Cerebellar nuclear complex (tissue), 1 donor: ENCODE results near the gene SPATA20.

Experiments
- DNase-seq, 2 experiments: peaks; one replicate each; lab custom pipeline; 2025; lab: John Stamatoyannopoulos, UW

Gene SPATA20

DNA sequence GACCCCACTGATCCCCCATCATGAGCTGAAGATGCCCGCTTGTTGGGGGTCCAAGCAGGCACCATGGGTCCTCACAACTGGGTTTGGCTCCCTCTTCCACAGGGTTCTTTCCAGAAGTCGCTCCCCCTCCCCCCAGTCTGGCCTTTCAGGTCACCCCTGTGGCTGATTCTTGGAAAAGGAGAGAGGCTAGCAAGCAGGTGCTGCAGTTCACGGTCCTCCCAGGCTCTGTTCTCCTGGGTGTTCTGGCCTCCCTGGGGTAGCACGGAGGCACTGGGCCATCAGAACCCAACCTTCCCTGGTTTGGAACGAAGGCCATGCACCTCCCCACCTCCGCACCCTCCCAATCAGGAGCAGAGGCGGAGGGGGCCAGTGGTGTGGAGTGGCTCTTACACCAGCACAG lies 32.4 kb downstream of the SPATA20 start:
- no peak for DNase-seq

DNA sequence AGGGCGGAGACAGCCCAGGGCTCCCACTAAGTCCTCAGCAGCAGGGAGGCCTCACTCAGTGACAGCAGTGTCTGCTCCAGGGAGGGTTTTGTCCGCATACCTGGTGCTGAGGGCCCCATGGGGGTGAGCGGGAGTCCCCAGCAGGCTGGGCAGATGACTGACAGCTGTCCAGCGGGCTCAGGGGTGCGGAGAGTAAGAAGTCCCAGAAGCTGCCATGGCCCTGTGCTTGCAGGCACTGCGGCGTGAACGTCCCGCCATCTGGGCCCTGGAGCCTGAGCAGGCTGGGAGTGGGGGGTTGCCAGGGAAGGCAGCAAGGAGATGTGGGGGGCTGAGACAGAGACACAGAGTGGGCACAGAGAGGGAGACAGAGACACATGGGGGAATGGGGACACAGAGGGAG lies 33.7 kb downstream of the SPATA20 start:
- DNase-seq, result no peak

DNA sequence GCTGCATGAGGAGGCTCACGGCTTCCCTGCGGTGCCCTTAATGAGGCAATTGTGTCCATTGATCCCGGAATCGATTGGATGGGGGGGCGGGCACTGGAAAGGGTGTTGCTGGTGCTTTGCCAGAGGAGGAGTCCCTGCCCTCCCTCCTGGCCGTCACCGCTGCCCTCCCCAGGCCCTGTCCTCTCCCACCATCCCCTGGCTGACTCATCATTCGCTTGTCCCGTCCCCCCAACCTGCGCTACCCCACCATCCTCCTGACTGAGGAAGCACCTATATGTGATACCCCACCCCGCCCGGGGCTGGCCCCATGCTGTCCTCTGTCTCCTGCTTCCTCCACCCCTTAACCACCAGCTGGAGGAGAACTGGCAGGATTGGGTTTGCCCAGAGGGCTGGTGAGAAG lies 34.3 kb downstream of the SPATA20 start:
- no peak for DNase-seq

DNA sequence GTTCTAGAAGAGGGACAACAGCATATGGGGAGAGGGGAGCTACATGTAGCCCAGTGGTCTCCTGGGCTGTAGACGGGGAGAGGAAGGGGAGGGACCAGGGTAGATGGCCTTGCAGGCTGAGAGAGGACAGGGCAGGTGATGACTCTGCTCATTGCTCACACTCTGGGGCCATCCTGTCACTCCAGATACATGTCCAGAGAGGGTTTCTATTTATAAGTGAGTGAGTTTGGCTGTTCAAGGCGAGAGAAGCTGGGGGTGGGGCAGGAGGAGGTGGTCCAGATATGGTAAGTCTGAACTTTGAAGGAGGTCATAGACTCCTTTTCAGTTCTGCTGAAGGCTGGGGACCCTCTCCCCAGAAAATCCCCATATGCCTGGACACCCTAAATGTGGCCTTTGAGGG lies 35.8 kb downstream of the SPATA20 start:
- no peak for DNase-seq

DNA sequence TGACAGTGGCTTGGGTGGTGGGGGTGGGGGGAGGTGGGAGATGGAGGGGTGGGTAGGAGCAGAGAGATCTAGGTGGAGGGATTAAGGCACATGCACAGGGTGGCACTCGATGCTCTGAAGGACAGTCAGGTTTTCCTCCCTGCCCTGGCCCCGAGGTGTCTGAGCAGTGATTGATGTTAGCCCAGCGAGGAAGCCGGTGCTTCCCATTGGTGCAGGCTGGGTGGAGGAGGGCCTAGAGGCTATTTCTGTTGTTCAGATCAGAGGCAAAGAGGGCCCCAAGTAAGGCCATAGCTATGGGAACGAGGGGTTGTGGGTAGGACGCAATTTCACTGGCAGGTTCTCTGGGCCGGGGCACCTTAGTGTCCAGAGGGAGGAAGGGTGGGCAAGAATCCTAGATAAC lies 36.7 kb downstream of the SPATA20 start:
- no peak for DNase-seq

DNA sequence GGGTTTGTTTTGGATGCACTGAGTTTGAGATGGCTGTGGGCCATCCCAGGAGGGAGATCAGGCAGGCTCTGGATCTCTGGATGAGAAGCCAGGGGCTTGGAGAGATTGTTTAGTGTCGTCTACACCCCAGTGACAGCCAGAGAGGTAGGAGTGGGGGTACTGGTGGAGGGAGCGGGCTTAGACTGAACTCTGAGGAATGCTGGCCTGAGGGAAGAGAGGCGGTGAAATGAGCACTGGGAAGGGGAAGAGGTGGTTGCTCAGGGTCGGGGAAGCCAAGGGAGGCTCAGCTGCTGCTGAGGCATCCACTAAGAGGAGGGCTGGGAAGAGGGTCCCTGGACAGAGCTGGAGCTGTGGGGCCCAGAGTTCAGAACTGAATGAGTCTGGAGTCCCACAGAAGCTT lies 37.1 kb downstream of the SPATA20 start:
- DNase-seq, result no peak

DNA sequence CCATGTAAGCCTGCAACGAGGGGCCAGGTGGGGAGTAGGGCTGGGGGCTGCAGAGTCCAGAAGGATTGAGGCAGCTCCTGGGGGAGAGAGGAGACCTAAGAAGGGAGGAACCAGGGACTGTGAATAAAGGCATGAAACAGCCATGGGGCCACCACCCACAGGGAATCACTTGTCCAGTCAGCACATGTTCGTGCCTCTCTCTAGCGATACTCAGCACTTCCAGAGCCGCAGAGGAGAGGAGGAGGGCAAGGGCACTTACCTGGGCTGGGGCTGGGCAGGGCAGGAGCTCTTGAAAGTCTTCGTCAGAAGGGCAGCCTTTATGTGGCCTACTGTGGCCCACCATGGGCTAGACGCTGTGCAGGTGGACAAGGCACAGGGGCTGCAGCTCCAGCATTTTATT lies 37.8 kb downstream of the SPATA20 start:
- no peak for DNase-seq

GRCh38 chr17:50585346-50585745 lies 38.4 kb downstream of the SPATA20 start:
- no peak for DNase-seq

GRCh38 chr17:50585891-50586290 lies 38.9 kb downstream of the SPATA20 start:
- no peak for DNase-seq

- DNase-seq, result no peak
Measured at GRCh38 chr17:50586421-50587247, 39.7 kb downstream of the SPATA20 start.

- no peak for DNase-seq
Measured at GRCh38 chr17:50587571-50587970, 40.6 kb downstream of the SPATA20 start.

- DNase-seq, result no peak
Measured at GRCh38 chr17:50588391-50589049, 41.5 kb downstream of the SPATA20 start.

DNA sequence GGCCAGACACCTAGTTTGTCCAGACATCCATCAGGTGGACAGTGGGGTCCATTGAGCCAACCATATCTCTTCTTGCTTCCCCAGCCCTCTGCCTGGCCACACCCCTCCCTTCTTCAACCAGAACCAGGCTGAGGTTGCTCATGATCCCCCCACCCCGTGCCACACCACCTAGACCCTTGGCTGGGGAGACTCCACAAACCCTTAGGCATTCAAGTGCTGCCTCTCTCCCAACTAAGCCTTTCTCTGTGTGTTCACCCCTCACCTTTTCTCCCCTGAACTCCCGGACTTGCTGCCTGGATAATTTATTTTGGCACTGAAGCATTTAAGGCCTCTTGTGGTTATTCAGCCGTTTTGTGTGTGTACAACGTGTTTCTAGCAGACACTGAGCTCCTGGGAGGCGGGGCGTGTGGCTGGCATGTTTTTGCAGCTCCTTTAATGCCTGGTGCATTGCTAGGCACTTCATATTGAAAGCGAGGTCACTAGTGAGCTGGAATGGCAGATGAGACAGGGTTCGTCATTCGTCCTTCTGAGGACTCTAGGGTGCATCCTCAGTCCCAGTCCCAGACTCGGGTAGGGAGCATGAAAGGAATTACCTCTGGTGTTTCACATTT lies 42.2 kb downstream of the SPATA20 start:
- DNase-seq, result no peak

DNA sequence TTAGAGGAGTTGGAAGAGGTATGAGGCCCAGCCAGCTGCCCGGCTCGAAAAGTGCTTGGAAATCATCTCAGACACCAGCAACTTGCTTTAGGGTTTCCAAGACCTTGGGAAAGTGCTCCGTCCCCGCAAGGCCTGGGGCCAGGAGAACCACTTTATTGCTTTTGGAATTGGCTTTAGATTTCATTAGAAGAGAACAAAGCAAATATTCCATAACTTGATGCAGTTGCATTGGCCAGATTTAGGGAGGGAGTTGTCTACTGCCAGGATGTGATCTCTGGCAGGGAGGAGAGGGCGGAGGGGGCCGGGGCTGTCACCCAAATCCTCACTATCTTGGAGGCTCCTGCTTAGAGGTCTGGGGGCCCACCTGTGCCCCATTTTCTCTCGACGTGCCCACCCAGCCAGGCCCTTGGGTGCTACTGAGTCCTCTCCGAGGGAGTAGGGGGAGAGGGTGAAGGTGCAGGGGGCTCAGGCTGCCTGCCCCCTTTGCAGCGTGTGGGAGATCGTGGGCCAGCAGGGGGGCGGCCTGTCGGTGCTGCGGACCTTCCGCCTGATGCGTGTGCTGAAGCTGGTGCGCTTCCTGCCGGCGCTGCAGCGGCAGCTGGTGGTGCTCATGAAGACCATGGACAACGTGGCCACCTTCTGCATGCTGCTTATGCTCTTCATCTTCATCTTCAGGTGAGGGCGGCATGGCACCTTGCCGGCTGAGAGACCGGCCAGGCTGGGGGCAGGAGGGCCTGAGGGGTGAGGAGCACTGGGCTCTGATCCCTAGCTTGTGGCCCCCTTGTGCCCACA lies 44.2 kb downstream of the SPATA20 start:
- no peak for DNase-seq

- no peak for DNase-seq
Measured at GRCh38 chr17:50593321-50593720, 46.3 kb downstream of the SPATA20 start.

DNA sequence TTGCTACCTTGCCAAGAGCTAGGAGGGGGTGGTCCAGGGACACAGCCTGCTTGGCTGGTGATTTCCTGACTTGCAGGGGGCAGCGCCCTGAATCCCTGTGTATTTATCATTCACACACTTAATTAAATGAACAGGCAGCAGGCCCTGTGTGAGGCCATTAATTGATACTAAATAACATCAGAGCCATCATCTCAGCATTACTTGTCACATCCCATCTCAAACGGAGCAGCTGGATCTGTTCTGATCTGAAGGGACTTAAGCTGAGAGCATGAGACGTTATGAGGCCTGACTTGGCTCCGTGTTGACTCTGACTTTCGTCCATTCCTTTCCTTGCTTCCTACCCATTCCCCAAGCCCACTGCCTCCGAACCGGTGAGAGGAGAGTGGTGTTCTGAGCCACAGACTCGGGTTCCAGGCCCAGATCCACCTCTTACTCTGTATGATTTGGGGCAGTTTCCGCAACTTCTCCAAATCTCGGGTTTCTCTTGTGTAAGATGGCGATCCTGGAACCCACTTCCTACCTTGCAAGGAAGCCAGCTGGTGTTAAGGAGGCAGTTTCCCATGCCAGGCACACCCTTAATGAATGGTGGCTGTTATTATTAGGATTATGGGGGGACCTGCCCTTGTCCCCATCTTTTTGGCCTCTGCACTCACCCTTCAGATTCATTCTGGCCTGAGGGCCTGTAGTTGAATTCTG lies 47.3 kb downstream of the SPATA20 start:
- DNase-seq, result no peak

GRCh38 chr17:50594892-50595291 lies 47.9 kb downstream of the SPATA20 start:
- DNase-seq, result no peak

DNA sequence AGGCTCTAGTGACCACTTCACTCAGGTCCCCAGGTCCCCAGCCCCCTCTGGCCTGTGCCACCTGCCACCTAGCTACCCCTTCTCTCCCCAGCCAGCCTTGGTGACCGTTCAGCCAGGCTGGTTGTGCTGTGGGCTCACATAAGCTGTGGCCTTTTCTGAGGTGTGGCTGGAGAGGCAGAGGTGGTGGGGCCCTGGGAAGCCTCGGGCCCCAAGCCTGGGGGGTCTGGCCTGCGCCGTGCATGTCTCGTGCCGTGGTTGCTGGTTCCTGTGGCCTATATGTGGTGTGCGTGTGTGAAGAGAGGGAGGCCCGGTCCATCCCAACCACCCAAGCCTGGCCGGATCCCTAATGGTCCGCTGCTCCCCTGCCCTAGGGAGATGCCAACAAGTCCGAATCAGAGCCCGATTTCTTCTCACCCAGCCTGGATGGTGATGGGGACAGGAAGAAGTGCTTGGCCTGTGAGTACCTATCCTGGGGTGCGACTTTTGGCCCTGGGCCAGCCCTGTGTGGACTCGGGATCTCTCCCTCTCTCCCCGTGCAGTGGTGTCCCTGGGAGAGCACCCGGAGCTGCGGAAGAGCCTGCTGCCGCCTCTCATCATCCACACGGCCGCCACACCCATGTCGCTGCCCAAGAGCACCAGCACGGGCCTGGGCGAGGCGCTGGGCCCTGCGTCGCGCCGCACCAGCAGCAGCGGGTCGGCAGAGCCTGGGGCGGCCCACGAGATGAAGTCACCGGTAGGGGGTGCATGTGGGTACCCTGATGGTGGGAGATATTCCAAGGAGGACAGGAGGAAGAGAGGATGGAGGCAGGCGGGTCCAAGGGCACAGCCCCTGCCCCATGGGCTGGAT lies 49.4 kb downstream of the SPATA20 start:
- DNase-seq, result no peak

- no peak for DNase-seq
Measured at GRCh38 chr17:50598487-50598886, 51.5 kb downstream of the SPATA20 start.

DNA sequence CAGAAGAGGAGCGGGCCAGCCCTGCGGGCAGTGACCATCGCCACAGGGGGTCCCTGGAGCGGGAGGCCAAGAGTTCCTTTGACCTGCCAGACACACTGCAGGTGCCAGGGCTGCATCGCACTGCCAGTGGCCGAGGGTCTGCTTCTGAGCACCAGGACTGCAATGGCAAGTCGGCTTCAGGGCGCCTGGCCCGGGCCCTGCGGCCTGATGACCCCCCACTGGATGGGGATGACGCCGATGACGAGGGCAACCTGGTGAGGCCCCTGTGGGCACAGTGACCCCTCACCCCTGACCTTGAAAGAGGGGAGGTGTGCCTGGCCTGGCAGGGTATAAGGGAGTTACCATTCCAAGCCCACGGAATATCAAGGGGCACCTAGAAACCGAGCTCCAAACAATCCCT lies 52.6 kb downstream of the SPATA20 start:
- DNase-seq, result no peak

- DNase-seq, result no peak
Measured at GRCh38 chr17:50601823-50602375, 54.9 kb downstream of the SPATA20 start.
